CD4-positive, alpha-beta T cell treated with Interferon gamma for 1 hour (primary cell): Measurements from ENCODE around the gene TMCC3.

Experiments used
- DNase-seq: peaks from one replicate; pipeline ENCODE4 v3.0.0-alpha.2; 2020

The TMCC3 gene

GRCh38 chr12:94670898-94671297, 20.5 kb upstream of the TMCC3 start:
- no peak for DNase-seq

GRCh38 chr12:94670075-94670474, 19.7 kb upstream of the TMCC3 start:
- no peak for DNase-seq

GRCh38 chr12:94667031-94667540, 16.7 kb upstream of the TMCC3 start:
- no peak for DNase-seq

- no peak for DNase-seq
These were observed 15.8 kb upstream of the TMCC3 start for GRCh38 chr12:94666158-94666557.

GRCh38 chr12:94663702-94664101, 13.3 kb upstream of the TMCC3 start:
- no peak for DNase-seq

GRCh38 chr12:94663071-94663470, 12.7 kb upstream of the TMCC3 start:
- DNase-seq, result no peak

- DNase-seq, result no peak
These were observed 10.1 kb upstream of the TMCC3 start for GRCh38 chr12:94660436-94660835.

GRCh38 chr12:94659346-94659930, 9.1 kb upstream of the TMCC3 start:
- DNase-seq, result no peak

- DNase-seq, result no peak
These were observed 8.6 kb upstream of the TMCC3 start for GRCh38 chr12:94658931-94659330.

GRCh38 chr12:94656556-94656955, 6.2 kb upstream of the TMCC3 start:
- DNase-seq, result no peak

- DNase-seq, result peak; percentile 28
These were observed 811 bp downstream of the TMCC3 start for GRCh38 chr12:94649349-94650142.

GRCh38 chr12:94648578-94648977, 1.8 kb downstream of the TMCC3 start:
- DNase-seq, result no peak

- DNase-seq, result peak; percentile 16
These were observed 6.0 kb downstream of the TMCC3 start for GRCh38 chr12:94644141-94644979.

GRCh38 chr12:94643606-94644005, 6.8 kb downstream of the TMCC3 start:
- no peak for DNase-seq

- DNase-seq, result no peak
These were observed 9.1 kb downstream of the TMCC3 start for GRCh38 chr12:94641283-94641682.

- DNase-seq, result peak; percentile 44
These were observed 10.0 kb downstream of the TMCC3 start for GRCh38 chr12:94640134-94640928.

GRCh38 chr12:94638521-94638920, 11.8 kb downstream of the TMCC3 start:
- no peak for DNase-seq

- no peak for DNase-seq
These were observed 12.8 kb downstream of the TMCC3 start for GRCh38 chr12:94637390-94638113.

- DNase-seq, result no peak
These were observed 13.8 kb downstream of the TMCC3 start for GRCh38 chr12:94636462-94637085.

- no peak for DNase-seq
These were observed 15.6 kb downstream of the TMCC3 start for GRCh38 chr12:94634717-94635116.

GRCh38 chr12:94633401-94633800, 17.0 kb downstream of the TMCC3 start:
- no peak for DNase-seq
